Adrenal gland (tissue), 12 donors: Measurements from ENCODE around the gene CSF2. TPM values are rescaled to one million over a fixed set of nuclear protein-coding genes. Genes with fewer than 3 reads are reported as not detected.

ENCODE experiments used
- DNase-seq, 7 donors: peaks; one replicate each; pipeline ENCODE4 v3.0.0-alpha.2; 2019 to 2020
- H3K27ac ChIP-seq, 5 donors: fragments of 200-600 bp; sonication (generic) in 4 of 5; 1 replicate in 3 of 5; 2 replicates in 2 of 5; pipeline versions ENCODE4 v1.5.1 to v1.8.0; 2016 to 2020; ENCODE audit warnings: mild to moderate bottlenecking in 1 of 5
- H3K27me3 ChIP-seq: fragments of 200-600 bp; 2 replicates; pipeline ENCODE4 v1.8.0; 2021
- H3K36me3 ChIP-seq, 2 donors: fragments of 200-600 bp; replicated peaks in 1 of 2; 1 replicate in 1 of 2; 2 replicates in 1 of 2; pipeline versions ENCODE4 v1.5.1 to v1.8.0; 2018 to 2022
- H3K4me1 ChIP-seq, 2 donors: fragments of 200-600 bp; replicated peaks in 1 of 2; 1 replicate in 1 of 2; 2 replicates in 1 of 2; pipeline versions ENCODE4 v1.5.1 to v1.8.0; 2018 to 2021
- H3K4me3 ChIP-seq, 4 donors: fragments of 200-600 bp; sonication (generic) in 3 of 4; one replicate each; pipeline ENCODE4 v1.5.1; 2016 to 2018
- H3K9me3 ChIP-seq, 3 donors: fragments of 200-600 bp; sonication (generic) in 1 of 3; replicated peaks in 1 of 3; 1 replicate in 2 of 3; 2 replicates in 1 of 3; pipeline versions ENCODE4 v1.5.1 to v1.8.0; 2016 to 2021
- POLR2A ChIP-seq, 2 donors: fragments of 450-650 bp; IDR thresholded peaks; one replicate each; pipeline ENCODE4 v1.6.1; 2017; ENCODE audit warnings: antibody characterized with exemption in 2 of 2, mild to moderate bottlenecking in 2 of 2, moderate library complexity in 1 of 2
- WGBS, 4 donors: extraction: QIAGEN DNeasy Blood & Tissue Kit in 2 of 4; methylation state at CpG; one replicate each; pipeline versions ENCODE4 v1.1.5 to v1.1.7; 2013 to 2017; 5-methylcytosine and 5-hydroxymethylcytosine counted together
- intact Hi-C, 2 donors: fragments of 100-400 bp; cut with DNase I; formaldehyde crosslinking; loops; one replicate each; pipeline versions ENCODE4 v1.14.1 to v1.15.0; 2022 to 2023
- polyA plus RNA-seq, 3 donors: library from polyadenylated mRNA; stranded (reverse); fragments of 200-250 nt in 2 of 3; fragments of 350-450 nt in 1 of 3; fragmentation: Illumina TruSeq in 1 of 3; extraction: RNeasy Lipid Tissue Mini Kit (QIAGEN cat#74804) in 1 of 3; gene quantifications; one replicate each; pipeline ENCODE4 v1.2.3, GENCODE V29; 2013 to 2014
- total RNA-seq, 9 donors: library from RNA; depleted of rRNA in 4 of 9; stranded (reverse); fragments of >200 nt in 4 of 9; fragments of 120-200 nt in 1 of 9; fragmentation: NEBNext Ultra II Directional in 1 of 9; extraction: Animal tissue kit (Norgen Biotek cat#: 25700) in 1 of 9; gene quantifications; one replicate each; pipeline versions ENCODE4 v1.1.0 to v1.2.4, GENCODE V29; 2013 to 2023
- TF ChIP-seq, protein P1 (sequence below), 6 experiments: fragments of 450-650 bp in 4 of 6; fragments of 200-600 bp in 2 of 6; sonication (generic) in 1 of 6; IDR thresholded peaks; 1 replicate in 5 of 6; 2 replicates in 1 of 6; pipeline versions ENCODE4 v1.5.1 to v1.8.0; 2016 to 2021; ENCODE audit warnings: antibody characterized with exemption in 6 of 6, mild to moderate bottlenecking in 2 of 6, moderate library complexity in 1 of 6
- donor health status: healthy with polysubstance abuse.
- donor health status: Bipolar disorder and iron deficiency.
- donor health status: DM: yes; HTN: yes; CAD: no.
- donor health status: DM: no; HTN: no; CAD: no.
- donor health status: DM: no; HTN: no; CAD: no.
- donor health status: DM: yes; HTN: yes; CAD: no.

Gene CSF2
- total and polyA plus RNA-seq, 12 donors: 0.31 TPM; not detected in 11

DNA sequence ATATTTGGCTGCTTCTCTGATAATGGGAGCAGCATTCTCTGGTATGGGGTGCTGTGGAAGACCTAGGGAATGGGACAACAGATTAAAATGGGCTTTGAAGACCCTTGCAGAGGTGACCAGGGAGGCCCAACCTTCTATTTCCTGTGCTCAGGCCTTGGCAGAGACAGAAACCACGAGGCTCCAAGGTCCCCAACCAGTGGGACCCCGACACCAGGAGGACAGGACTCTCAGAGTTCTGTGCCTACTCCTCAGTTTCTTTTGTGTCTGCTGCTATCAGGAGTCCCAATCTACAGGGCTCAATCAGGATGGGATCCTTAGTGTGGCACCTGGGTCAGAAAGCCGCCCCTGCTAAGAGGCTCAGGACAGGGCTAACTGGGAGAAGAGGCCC, 29.3 kb downstream of the CSF2 start:
- no peaks in the 10 kb centered on the region for H3K36me3 ChIP-seq

DNA sequence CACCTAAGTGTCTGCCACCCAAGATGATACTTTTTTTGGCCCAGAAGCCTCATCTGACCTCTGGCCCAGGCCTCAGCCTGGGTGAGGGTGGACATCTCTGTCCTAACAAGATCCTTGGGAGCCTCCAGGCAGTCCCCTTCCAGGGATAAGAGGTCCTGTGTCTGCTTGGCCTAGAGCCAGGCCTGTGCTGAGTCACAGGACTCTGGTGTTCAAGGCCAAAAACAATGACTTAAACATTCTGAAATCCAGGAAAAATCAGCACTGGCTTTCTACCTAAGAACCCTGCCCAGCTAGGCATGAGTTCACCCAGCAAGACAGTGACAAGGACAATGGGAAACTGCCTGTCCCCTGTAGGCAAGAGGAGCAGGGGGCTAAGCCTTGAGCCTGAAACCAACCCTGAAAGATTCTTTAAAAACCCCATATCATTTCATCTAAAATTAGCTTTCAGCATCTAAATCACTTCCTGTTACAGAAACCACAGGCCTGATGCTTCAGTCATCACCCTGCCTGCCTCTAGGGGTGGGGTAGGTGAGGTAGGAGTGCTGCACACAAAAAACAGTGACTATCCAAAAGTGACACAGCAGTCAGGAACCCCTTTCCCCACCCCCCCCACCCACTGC, 29.9 kb downstream of the CSF2 start:
- no peaks in the 10 kb centered on the region for H3K9me3 ChIP-seq
- no peak overlapping the region for H3K4me3 ChIP-seq
- no peaks in the 10 kb centered on the region for H3K36me3 ChIP-seq
- intact Hi-C loops: no loop called here
- TF ChIP-seq POLR2A (IDR thresholded peaks at IDR 0.05): no peak
- TF ChIP-seq, protein P1, sequence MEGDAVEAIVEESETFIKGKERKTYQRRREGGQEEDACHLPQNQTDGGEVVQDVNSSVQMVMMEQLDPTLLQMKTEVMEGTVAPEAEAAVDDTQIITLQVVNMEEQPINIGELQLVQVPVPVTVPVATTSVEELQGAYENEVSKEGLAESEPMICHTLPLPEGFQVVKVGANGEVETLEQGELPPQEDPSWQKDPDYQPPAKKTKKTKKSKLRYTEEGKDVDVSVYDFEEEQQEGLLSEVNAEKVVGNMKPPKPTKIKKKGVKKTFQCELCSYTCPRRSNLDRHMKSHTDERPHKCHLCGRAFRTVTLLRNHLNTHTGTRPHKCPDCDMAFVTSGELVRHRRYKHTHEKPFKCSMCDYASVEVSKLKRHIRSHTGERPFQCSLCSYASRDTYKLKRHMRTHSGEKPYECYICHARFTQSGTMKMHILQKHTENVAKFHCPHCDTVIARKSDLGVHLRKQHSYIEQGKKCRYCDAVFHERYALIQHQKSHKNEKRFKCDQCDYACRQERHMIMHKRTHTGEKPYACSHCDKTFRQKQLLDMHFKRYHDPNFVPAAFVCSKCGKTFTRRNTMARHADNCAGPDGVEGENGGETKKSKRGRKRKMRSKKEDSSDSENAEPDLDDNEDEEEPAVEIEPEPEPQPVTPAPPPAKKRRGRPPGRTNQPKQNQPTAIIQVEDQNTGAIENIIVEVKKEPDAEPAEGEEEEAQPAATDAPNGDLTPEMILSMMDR (IDR thresholded peaks at IDR 0.05): no peak
- H3K27ac ChIP-seq: peak overlapping the region in 3 of 5 donors; percentile 54 to 83 (median 74)
- peaks cover 8 to 17% of the 10 kb centered on the region in 2 donors for H3K4me1 ChIP-seq
- H3K27me3 ChIP-seq: no peaks in the 10 kb centered on the region
- peak; percentile 88 to 98 (median 95) for DNase-seq

More for the DNA sequence above, 29.3 kb downstream of the CSF2 start:
- Histone ChIP-seq H3K27me3 (no peaks in the 10 kb centered on the region), H3K4me3 (no peak overlapping the region), H3K27ac (peak overlapping the region in 3 of 5 donors; percentile 54 to 83 (median 74)), H3K9me3 (no peaks in the 10 kb centered on the region), H3K4me1 (peaks cover 8 to 17% of the 10 kb centered on the region in 2 donors)
- DNase-seq: no peak
- intact Hi-C loops: no loop called here
- 30 to 80% (median 59%) methylated on average over 1 to 3 of the region's 3 CpGs for WGBS, 4 donors
- TF ChIP-seq, protein P1 (IDR thresholded peaks at IDR 0.05): no peak
- no peak for TF ChIP-seq POLR2A (IDR thresholded peaks at IDR 0.05)

DNA sequence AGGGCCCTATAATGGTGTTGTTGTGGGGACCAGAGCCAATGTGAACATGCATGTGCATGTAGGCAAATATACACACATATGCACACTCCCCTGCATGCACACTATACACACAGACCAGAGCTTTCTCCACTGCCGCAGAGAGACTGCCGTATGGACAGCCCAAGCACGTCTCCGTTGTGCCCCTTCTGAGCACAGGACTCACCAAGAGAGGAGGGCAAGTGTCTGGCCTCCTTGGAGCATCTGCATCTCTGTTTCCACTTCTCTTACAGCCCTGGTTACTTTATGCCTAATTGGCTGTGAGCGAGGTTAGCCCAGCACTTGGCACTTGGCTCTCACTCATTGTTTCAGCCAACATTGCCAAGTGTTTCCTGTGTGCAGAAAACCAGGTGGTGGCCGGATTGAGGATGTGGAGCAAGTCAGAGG, 30.4 kb downstream of the CSF2 start:
- intact Hi-C loops: no loop called here
- Histone ChIP-seq H3K27me3 (no peaks in the 10 kb centered on the region), H3K9me3 (no peaks in the 10 kb centered on the region), H3K4me3 (no peak overlapping the region), H3K4me1 (peaks cover 8 to 17% of the 10 kb centered on the region in 2 donors), H3K27ac (peak overlapping the region in 3 of 5 donors; percentile 54 to 83 (median 74)), H3K36me3 (no peaks in the 10 kb centered on the region)
- WGBS, 4 donors: 75 to 83% (median 80%) methylated on average over 6 of the region's 6 CpGs
- DNase-seq: no peak
- TF ChIP-seq, protein P1 (IDR thresholded peaks at IDR 0.05): no peak
- no peak for TF ChIP-seq POLR2A (IDR thresholded peaks at IDR 0.05)

DNA sequence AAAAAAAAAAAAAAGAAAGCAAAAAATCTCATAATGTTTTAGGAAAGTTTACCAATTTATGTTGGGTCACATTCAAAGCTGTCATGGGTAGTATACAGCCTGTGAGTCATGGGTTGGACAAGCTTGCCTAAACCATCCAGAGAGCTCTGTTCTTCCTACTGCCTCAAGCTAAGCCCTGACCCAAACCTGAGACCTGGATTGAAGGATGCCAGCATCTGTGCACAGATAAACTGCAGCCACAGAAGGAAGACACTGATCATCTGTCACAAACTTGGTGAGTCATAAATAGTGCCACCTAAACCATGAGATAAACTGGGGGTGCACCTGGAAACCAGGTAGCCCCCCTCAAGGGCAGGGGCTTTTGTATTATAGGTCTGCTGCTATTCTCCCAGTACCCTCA, 31.0 kb downstream of the CSF2 start:
- H3K36me3 ChIP-seq: no peaks in the 10 kb centered on the region
- TF ChIP-seq, protein P1 (IDR thresholded peaks at IDR 0.05): no peak
- no peak for TF ChIP-seq POLR2A (IDR thresholded peaks at IDR 0.05)

More for the DNA sequence above, 31.0 kb downstream of the CSF2 start:
- intact Hi-C loops: no loop called here
- no peaks in the 10 kb centered on the region for H3K27me3 ChIP-seq
- H3K9me3 ChIP-seq: no peaks in the 10 kb centered on the region
- DNase-seq: no peak
- peaks cover 8 to 17% of the 10 kb centered on the region in 2 donors for H3K4me1 ChIP-seq
- no peak overlapping the region for H3K27ac ChIP-seq
- no peak overlapping the region for H3K4me3 ChIP-seq
